MM.1S (cell line): Measurements from ENCODE around the gene MAN2A2.

Experiments
- DNase-seq: peaks from one replicate; pipeline ENCODE4 v3.0.0-alpha.2; 2015
- H2AFZ ChIP-seq: fragments of 300-600 bp; sonication (generic); 2 replicates; pipeline ENCODE4 v1.6.0; 2016; ENCODE audit warnings: antibody characterized with exemption, low read length
- H3F3A ChIP-seq: fragments of 300-600 bp; sonication (generic); 2 replicates; pipeline ENCODE4 v1.6.1; 2016; ENCODE audit warnings: mild to moderate bottlenecking, antibody characterized with exemption, low read length, moderate library complexity, mixed read lengths; ENCODE audit not compliant: insufficient read depth
- H3K27ac ChIP-seq: fragments of 300-600 bp; sonication (generic); 2 replicates; pipeline ENCODE4 v1.5.1; 2016; ENCODE audit warnings: mild to moderate bottlenecking, low read length
- H3K27me3 ChIP-seq: fragments of 300-600 bp; sonication (generic); replicated peaks from 2 replicates; pipeline ENCODE4 v1.6.0; 2016; ENCODE audit warnings: low read length; ENCODE audit not compliant: insufficient read depth
- H3K36me3 ChIP-seq: fragments of 300-600 bp; sonication (generic); replicated peaks from 2 replicates; pipeline ENCODE4 v1.6.1; 2016; ENCODE audit warnings: mild to moderate bottlenecking, low read length, mixed read lengths; ENCODE audit not compliant: insufficient read depth
- H3K4me1 ChIP-seq: fragments of 300-600 bp; sonication (generic); 2 replicates; pipeline ENCODE4 v1.6.1; 2016; ENCODE audit warnings: low read length, mixed read lengths
- H3K4me2 ChIP-seq: fragments of 300-600 bp; sonication (generic); 2 replicates; pipeline ENCODE4 v1.6.0; 2016; ENCODE audit warnings: low read depth, low read length
- H3K4me3 ChIP-seq: fragments of 300-600 bp; sonication (generic); 2 replicates; pipeline ENCODE4 v1.5.1; 2016; ENCODE audit warnings: low read length, mixed read lengths
- H3K79me2 ChIP-seq: fragments of 300-600 bp; sonication (generic); 2 replicates; pipeline ENCODE4 v1.6.1; 2016; ENCODE audit warnings: mixed run types, low read length, mixed read lengths
- H3K9ac ChIP-seq: fragments of 300-600 bp; sonication (generic); 2 replicates; pipeline ENCODE4 v1.6.1; 2016; ENCODE audit warnings: low read length, mixed read lengths
- H3K9me2 ChIP-seq: fragments of 300-600 bp; sonication (generic); replicated peaks from 2 replicates; pipeline ENCODE4 v1.6.1; 2016; ENCODE audit warnings: mild to moderate bottlenecking, low read length, mixed read lengths; ENCODE audit not compliant: insufficient read depth
- H3K9me3 ChIP-seq: fragments of 300-600 bp; sonication (generic); replicated peaks from 2 replicates; pipeline ENCODE4 v1.6.1; 2016; ENCODE audit warnings: mild to moderate bottlenecking, low read length, mixed read lengths; ENCODE audit not compliant: insufficient read depth
- H4K20me1 ChIP-seq: fragments of 300-600 bp; sonication (generic); 2 replicates; pipeline ENCODE4 v1.6.1; 2016; ENCODE audit warnings: mild to moderate bottlenecking, low read length, moderate library complexity, mixed read lengths; ENCODE audit not compliant: insufficient read depth
- EZH2 ChIP-seq: fragments of 300-600 bp; sonication (generic); optimal IDR thresholded peaks from 2 replicates; pipeline ENCODE3; 2017; ENCODE audit warnings: low read depth, mild to moderate bottlenecking, antibody characterized with exemption, low read length, mixed read lengths
- EZH2phosphoT487 ChIP-seq: fragments of 300-600 bp; sonication (generic); IDR thresholded peaks from 2 replicates; pipeline ENCODE4 v1.6.1; 2018; ENCODE audit warnings: antibody characterized with exemption, low read length
- TF ChIP-seq, protein P1 (sequence below): fragments of 300-600 bp; sonication (generic); IDR thresholded peaks from 2 replicates; pipeline ENCODE4 v1.5.1; 2016; ENCODE audit warnings: antibody characterized with exemption, low read length, mixed read lengths

Gene MAN2A2

DNA sequence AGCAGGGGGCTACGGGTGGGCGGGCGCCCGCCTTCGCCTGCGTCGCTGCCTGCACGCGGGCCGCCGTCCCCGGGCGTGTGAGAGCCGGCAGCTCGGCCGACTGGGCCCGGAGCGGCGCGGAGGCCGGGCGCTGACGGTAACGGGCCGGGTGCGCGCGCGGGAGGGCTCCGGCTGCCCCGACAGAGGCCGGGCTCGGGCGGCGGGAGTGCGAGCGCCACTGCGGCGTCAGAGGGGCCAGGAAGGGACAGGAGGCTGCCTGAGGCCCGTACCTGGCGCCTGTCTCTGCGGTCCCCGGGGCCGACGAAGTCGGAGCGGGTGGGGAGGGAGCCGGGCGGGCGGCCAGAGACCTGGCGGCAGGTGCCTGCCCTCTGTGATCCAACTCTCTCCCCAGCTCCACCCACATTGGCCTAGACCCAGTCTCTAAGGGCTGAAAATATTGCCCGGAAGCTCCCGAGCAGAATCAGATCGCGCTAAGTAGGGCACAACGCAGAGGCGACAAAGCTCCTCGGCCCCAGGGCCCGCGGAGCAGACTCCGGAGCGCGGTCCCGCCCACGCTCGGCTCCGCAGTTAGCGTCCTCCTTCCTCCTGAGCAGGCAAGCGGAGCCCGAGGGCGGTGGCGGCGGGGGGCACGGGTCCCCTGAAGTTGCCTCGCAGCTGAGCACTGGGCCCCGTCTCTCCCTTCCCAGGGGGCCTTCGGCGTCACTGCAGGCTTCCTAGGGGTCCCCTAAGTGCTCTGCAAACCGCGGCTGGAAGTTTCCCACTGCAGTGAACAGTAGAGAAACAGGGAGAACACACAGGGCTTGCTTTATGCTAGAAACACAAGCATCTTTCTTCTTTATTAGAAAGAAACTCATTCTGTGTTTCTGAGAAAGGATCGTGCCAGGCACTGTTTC lies at the start of gene MAN2A2:
TSS of gene MAN2A2 (plus strand) at position 463 of the 893 bp plus-strand sequence. CDS start 906 bp downstream, outside the sequence.
- H3K36me3 ChIP-seq, result 0 out of 2 replicates have a peak, but pooled peaks cover 8% of the 10 kb centered on the region
- no peaks in the 10 kb centered on the region for H3K9me2 ChIP-seq
- peaks cover 21% of the 10 kb centered on the region for H3F3A ChIP-seq
- H3K4me2 ChIP-seq, result peak within 1 kb of the TSS; percentile 99
- H3K9me3 ChIP-seq, result no peaks in the 10 kb centered on the region
- H3K27ac ChIP-seq, result peak within 1 kb of the TSS; percentile 77
- DNase-seq, result peak; percentile 81
- TF ChIP-seq, protein P1, sequence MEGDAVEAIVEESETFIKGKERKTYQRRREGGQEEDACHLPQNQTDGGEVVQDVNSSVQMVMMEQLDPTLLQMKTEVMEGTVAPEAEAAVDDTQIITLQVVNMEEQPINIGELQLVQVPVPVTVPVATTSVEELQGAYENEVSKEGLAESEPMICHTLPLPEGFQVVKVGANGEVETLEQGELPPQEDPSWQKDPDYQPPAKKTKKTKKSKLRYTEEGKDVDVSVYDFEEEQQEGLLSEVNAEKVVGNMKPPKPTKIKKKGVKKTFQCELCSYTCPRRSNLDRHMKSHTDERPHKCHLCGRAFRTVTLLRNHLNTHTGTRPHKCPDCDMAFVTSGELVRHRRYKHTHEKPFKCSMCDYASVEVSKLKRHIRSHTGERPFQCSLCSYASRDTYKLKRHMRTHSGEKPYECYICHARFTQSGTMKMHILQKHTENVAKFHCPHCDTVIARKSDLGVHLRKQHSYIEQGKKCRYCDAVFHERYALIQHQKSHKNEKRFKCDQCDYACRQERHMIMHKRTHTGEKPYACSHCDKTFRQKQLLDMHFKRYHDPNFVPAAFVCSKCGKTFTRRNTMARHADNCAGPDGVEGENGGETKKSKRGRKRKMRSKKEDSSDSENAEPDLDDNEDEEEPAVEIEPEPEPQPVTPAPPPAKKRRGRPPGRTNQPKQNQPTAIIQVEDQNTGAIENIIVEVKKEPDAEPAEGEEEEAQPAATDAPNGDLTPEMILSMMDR, result no peak
- no peaks in the 10 kb centered on the region for H4K20me1 ChIP-seq
- H2AFZ ChIP-seq, result peak within 1 kb of the TSS; percentile 96
- H3K9ac ChIP-seq, result peak within 1 kb of the TSS; percentile 73
- H3K79me2 ChIP-seq, result peaks cover 25% of the 10 kb centered on the region
- peak within 1 kb of the TSS; percentile 87 for H3K4me3 ChIP-seq
- H3K27me3 ChIP-seq, result no peaks in the 10 kb centered on the region
- peaks cover 5% of the 10 kb centered on the region; the same call in 1 of the 2 replicates for H3K4me1 ChIP-seq

DNA sequence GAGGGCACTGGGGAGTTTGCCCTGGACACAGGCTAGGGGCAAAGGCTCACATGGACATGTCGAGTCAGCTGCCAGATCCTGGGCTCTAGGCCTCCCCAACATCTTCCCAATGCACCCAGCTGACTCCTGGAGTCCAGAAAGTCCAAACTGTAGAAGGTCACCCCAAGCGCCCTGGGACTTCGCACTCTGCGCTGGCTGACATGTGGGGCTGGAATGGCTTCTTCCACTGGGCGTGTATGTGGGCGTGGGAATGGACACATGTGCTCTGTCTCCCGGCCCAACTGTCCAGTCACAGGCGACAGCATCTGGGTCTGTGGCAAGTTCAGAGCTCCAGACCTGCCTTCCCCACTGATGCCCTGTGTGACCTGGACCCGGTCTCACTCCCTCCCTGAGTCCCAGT lies 48.0 kb upstream of the MAN2A2 start:
- Histone ChIP-seq H3F3A (peaks cover 21% of the 10 kb centered on the region), H3K27ac (no peak overlapping the region), H3K36me3 (no peaks in the 10 kb centered on the region), H3K9ac (no peak overlapping the region), H2AFZ (no peak overlapping the region), H4K20me1 (no peaks in the 10 kb centered on the region), H3K4me3 (no peak overlapping the region), H3K9me2 (no peaks in the 10 kb centered on the region), H3K4me1 (peaks cover 53% of the 10 kb centered on the region), H3K9me3 (no peaks in the 10 kb centered on the region), H3K79me2 (no peaks in the 10 kb centered on the region), H3K4me2 (no peak overlapping the region), H3K27me3 (no peaks in the 10 kb centered on the region)
- DNase-seq, result no peak
- TF ChIP-seq EZH2phosphoT487 (no peak), EZH2 (no peak)
- TF ChIP-seq, protein P1, result no peak

GRCh38 chr15:90857337-90857736 lies 45.8 kb upstream of the MAN2A2 start:
- Histone ChIP-seq H3K27ac (no peak overlapping the region), H2AFZ (no peak overlapping the region), H3K36me3 (no peaks in the 10 kb centered on the region), H3K9me3 (no peaks in the 10 kb centered on the region), H3K4me2 (no peak overlapping the region), H4K20me1 (no peaks in the 10 kb centered on the region), H3K4me3 (no peak overlapping the region), H3K79me2 (no peaks in the 10 kb centered on the region), H3K4me1 (peaks cover 36% of the 10 kb centered on the region), H3K9me2 (no peaks in the 10 kb centered on the region), H3K9ac (no peak overlapping the region), H3K27me3 (no peaks in the 10 kb centered on the region), H3F3A (0 out of 2 replicates have a peak, but pooled peaks cover 9% of the 10 kb centered on the region)
- DNase-seq, result no peak
- TF ChIP-seq, protein P1, result no peak
- TF ChIP-seq EZH2 (no peak), EZH2phosphoT487 (no peak)
